Nephron (organoid): ENCODE measurements around the gene PCED1B.
"Not testable (repeated sequence)": the region's sequence is repeated elsewhere in the genome, so short reads cannot be mapped to it uniquely, and the experiment has no call there.

Experiments used
- H3K27ac Mint-ChIP-seq, 3 experiments: 2 replicates each; pipeline ENCODE4 v1.8.0; 2020; ENCODE audit warnings: mixed read lengths in 3 of 3, mild to moderate bottlenecking in 2 of 3, moderate library complexity in 1 of 3
- H3K27me3 Mint-ChIP-seq: 2 replicates; pipeline ENCODE4 v1.8.0; 2021; ENCODE audit warnings: low read depth, mild to moderate bottlenecking, moderate library complexity, mixed read lengths
- H3K36me3 Mint-ChIP-seq: 2 replicates; pipeline ENCODE4 v1.8.0; 2020; ENCODE audit warnings: low read depth, mixed read lengths
- H3K4me1 Mint-ChIP-seq: 2 replicates; pipeline ENCODE4 v1.8.0; 2020; ENCODE audit warnings: mixed read lengths
- H3K4me3 Mint-ChIP-seq, 3 experiments: 2 replicates each; pipeline ENCODE4 v1.8.0; 2020; ENCODE audit warnings: mild to moderate bottlenecking in 3 of 3, mixed read lengths in 3 of 3, moderate library complexity in 2 of 3
- H3K9me3 Mint-ChIP-seq: 2 replicates; pipeline ENCODE4 v1.8.0; 2020; ENCODE audit warnings: mixed read lengths
- CTCF ChIP-seq, 3 experiments: fragments of 200-600 bp; sonication (generic); IDR thresholded peaks; one replicate each; pipeline ENCODE4 v1.5.0; 2021; ENCODE audit warnings: antibody characterized with exemption in 3 of 3; ENCODE audit not compliant: unreplicated experiment in 3 of 3

Gene PCED1B

GRCh38 chr12:47048541-47048940 is 30.9 kb upstream of the PCED1B start:
- no peak overlapping the region for H3K4me3 Mint-ChIP-seq
- H3K9me3 Mint-ChIP-seq = peaks cover 28% of the 10 kb centered on the region
- no peaks in the 10 kb centered on the region for H3K27me3 Mint-ChIP-seq
- H3K36me3 Mint-ChIP-seq = no peaks in the 10 kb centered on the region
- no peaks in the 10 kb centered on the region for H3K4me1 Mint-ChIP-seq
- no peak overlapping the region for H3K27ac Mint-ChIP-seq
- no peak for TF ChIP-seq CTCF (IDR thresholded peaks at IDR 0.05; ENCODE audit: unreplicated experiment in 3 of 3)

GRCh38 chr12:47051291-47051690 is 28.1 kb upstream of the PCED1B start:
- not testable (repeated sequence) for H3K36me3 Mint-ChIP-seq, H3K4me3 Mint-ChIP-seq, H3K27me3 Mint-ChIP-seq, H3K4me1 Mint-ChIP-seq, H3K27ac Mint-ChIP-seq
- H3K9me3 Mint-ChIP-seq = peaks cover 34% of the 10 kb centered on the region

- Mint-ChIP-seq H3K27me3 (no peaks in the 10 kb centered on the region), H3K27ac (no peak overlapping the region), H3K4me1 (no peaks in the 10 kb centered on the region), H3K36me3 (peaks cover 5% of the 10 kb centered on the region), H3K9me3 (peaks cover 37% of the 10 kb centered on the region), H3K4me3 (no peak overlapping the region)
- TF ChIP-seq CTCF (IDR thresholded peaks at IDR 0.05; ENCODE audit: unreplicated experiment in 3 of 3) = no peak
Measured at GRCh38 chr12:47052274-47052673, 27.1 kb upstream of the PCED1B start.

- Mint-ChIP-seq H3K27me3 (no peaks in the 10 kb centered on the region), H3K4me1 (no peaks in the 10 kb centered on the region), H3K36me3 (peaks cover 5% of the 10 kb centered on the region), H3K27ac (no peak overlapping the region), H3K4me3 (no peak overlapping the region), H3K9me3 (peaks cover 39% of the 10 kb centered on the region)
- TF ChIP-seq CTCF (IDR thresholded peaks at IDR 0.05; ENCODE audit: unreplicated experiment in 3 of 3) = no peak
Measured at GRCh38 chr12:47053961-47054360, 25.5 kb upstream of the PCED1B start.

- no peak overlapping the region for H3K4me3 Mint-ChIP-seq
- no peak overlapping the region for H3K27ac Mint-ChIP-seq
- H3K9me3 Mint-ChIP-seq = peaks cover 44% of the 10 kb centered on the region
- TF ChIP-seq CTCF (IDR thresholded peaks at IDR 0.05; ENCODE audit: unreplicated experiment in 3 of 3) = no peak
- peaks cover 10% of the 10 kb centered on the region for H3K36me3 Mint-ChIP-seq
- H3K27me3 Mint-ChIP-seq = no peaks in the 10 kb centered on the region
- H3K4me1 Mint-ChIP-seq = no peaks in the 10 kb centered on the region
Measured at GRCh38 chr12:47054659-47055058, 24.8 kb upstream of the PCED1B start.

GRCh38 chr12:47055856-47056255 is 23.6 kb upstream of the PCED1B start:
- not testable (repeated sequence) for H3K27ac Mint-ChIP-seq, H3K36me3 Mint-ChIP-seq, H3K27me3 Mint-ChIP-seq, H3K4me3 Mint-ChIP-seq, H3K4me1 Mint-ChIP-seq
- peaks cover 48% of the 10 kb centered on the region for H3K9me3 Mint-ChIP-seq

- H3K27me3 Mint-ChIP-seq, H3K27ac Mint-ChIP-seq, H3K4me3 Mint-ChIP-seq, H3K4me1 Mint-ChIP-seq, H3K36me3 Mint-ChIP-seq: not testable (repeated sequence)
- H3K9me3 Mint-ChIP-seq = peaks cover 40% of the 10 kb centered on the region
Measured at GRCh38 chr12:47056944-47057343, 22.5 kb upstream of the PCED1B start.

- H3K9me3 Mint-ChIP-seq = peaks cover 33% of the 10 kb centered on the region
- not testable (repeated sequence) for H3K4me1 Mint-ChIP-seq, H3K36me3 Mint-ChIP-seq, H3K27me3 Mint-ChIP-seq, H3K27ac Mint-ChIP-seq, H3K4me3 Mint-ChIP-seq
Measured at GRCh38 chr12:47058640-47059039, 20.8 kb upstream of the PCED1B start.
